ENCODE data around the gene TMEM80.

The TMEM80 gene

GRCh38 chr11:748007-748359 lies 52.4 kb downstream of the TMEM80 start:
- DNase-seq: no peak

- DNase-seq: no peak
These were observed 54.1 kb downstream of the TMEM80 start for GRCh38 chr11:749731-750130.
